Loucy (cell line): Measurements from ENCODE around the gene TENM4.

ENCODE experiments used
- EZH2phosphoT487 ChIP-seq: fragments of 200-600 bp; IDR thresholded peaks from 2 replicates; pipeline ENCODE4 v1.6.1; 2018; ENCODE audit warnings: antibody characterized with exemption, mild to moderate bottlenecking, moderate library complexity, borderline replicate concordance
- TF ChIP-seq, protein P1 (sequence below): fragments of 200-600 bp; sonication (generic); conservative IDR thresholded peaks from 2 replicates; pipeline ENCODE4 v1.5.1; 2014; ENCODE audit warnings: mild to moderate bottlenecking, antibody characterized with exemption, low read length

DNA sequence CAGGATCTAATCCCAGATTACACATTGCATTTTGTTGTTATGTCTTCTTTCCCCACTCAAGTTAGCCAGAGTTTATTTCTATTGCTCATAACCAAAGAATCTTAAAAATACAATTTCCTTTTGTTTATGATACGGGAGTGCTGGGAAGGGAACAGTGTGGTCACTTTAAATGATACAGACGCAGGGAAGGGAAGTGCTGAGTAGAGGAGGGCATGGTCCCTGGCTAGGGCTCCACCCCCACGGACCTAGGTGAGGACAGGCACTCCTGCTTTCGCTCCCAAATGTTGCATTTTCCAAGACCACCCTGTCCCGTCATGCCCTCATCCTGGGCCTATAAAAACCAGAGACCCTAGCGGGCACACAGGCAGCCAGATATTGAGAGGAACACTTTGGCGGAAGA lies 835.5 kb downstream of the TENM4 start:
- no peak for TF ChIP-seq EZH2phosphoT487
- TF ChIP-seq, protein P1, sequence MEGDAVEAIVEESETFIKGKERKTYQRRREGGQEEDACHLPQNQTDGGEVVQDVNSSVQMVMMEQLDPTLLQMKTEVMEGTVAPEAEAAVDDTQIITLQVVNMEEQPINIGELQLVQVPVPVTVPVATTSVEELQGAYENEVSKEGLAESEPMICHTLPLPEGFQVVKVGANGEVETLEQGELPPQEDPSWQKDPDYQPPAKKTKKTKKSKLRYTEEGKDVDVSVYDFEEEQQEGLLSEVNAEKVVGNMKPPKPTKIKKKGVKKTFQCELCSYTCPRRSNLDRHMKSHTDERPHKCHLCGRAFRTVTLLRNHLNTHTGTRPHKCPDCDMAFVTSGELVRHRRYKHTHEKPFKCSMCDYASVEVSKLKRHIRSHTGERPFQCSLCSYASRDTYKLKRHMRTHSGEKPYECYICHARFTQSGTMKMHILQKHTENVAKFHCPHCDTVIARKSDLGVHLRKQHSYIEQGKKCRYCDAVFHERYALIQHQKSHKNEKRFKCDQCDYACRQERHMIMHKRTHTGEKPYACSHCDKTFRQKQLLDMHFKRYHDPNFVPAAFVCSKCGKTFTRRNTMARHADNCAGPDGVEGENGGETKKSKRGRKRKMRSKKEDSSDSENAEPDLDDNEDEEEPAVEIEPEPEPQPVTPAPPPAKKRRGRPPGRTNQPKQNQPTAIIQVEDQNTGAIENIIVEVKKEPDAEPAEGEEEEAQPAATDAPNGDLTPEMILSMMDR = no peak
